GM11168 (cell line): Measurements from ENCODE around the gene PAQR9.
"Not testable (repeated sequence)": the region's sequence is repeated elsewhere in the genome, so short reads cannot be mapped to it uniquely, and the experiment has no call there.

ENCODE experiments used
- in situ Hi-C: fragments of 300-500 bp; cut with MboI; formaldehyde crosslinking; loops from one replicate; pipeline ENCODE4 v1.12.0; 2022; ENCODE audit warnings: low sequenced_read_pairs; ENCODE audit not compliant: unreplicated experiment

The PAQR9 gene

GRCh38 chr3:142963516-142964448 is at the start of gene PAQR9:
Gene PAQR9, minus strand, starts transcription at chr3:142963674. Its CDS starts 338 bp downstream, at chr3:142963336.
- in situ Hi-C loops: no loop called here

- in situ Hi-C loops: no loop called here
These were observed 48.2 kb upstream of the PAQR9 start for GRCh38 chr3:143011705-143012104.

GRCh38 chr3:143010024-143010423 is 46.5 kb upstream of the PAQR9 start:
- in situ Hi-C loops: no loop called here

- in situ Hi-C loops: no loop called here
These were observed 41.3 kb upstream of the PAQR9 start for GRCh38 chr3:143004823-143005222.

GRCh38 chr3:143002727-143003126 is 39.3 kb upstream of the PAQR9 start:
- in situ Hi-C loops: no loop called here

GRCh38 chr3:143002083-143002712 is 38.7 kb upstream of the PAQR9 start:
- in situ Hi-C loops: no loop called here

- in situ Hi-C loops: no loop called here
These were observed 38.1 kb upstream of the PAQR9 start, which contains the start of gene U2SURP for GRCh38 chr3:143001369-143002082. Gene U2SURP, plus strand, starts transcription at chr3:143001570. Its CDS starts 59 bp downstream, at chr3:143001629.

- in situ Hi-C loops: no loop called here
These were observed 37.5 kb upstream of the PAQR9 start for GRCh38 chr3:143001034-143001368.

GRCh38 chr3:143000528-143000927 is 37.1 kb upstream of the PAQR9 start:
- in situ Hi-C loops: no loop called here

- in situ Hi-C loops: loop anchor here (10.0 kb wide), 1 partner anchor 405 kb away; the partner anchor contains the start of gene PLS1
These were observed 36.4 kb upstream of the PAQR9 start for GRCh38 chr3:142999881-143000280.

GRCh38 chr3:142998439-142998838 is 35.0 kb upstream of the PAQR9 start:
- in situ Hi-C loops: loop anchor here (10.0 kb wide), 1 partner anchor 404 kb away; the partner anchor contains the start of gene PLS1

- in situ Hi-C loops: loop anchor here (10.0 kb wide), 1 partner anchor 403 kb away; the partner anchor contains the start of gene PLS1
These were observed 33.9 kb upstream of the PAQR9 start for GRCh38 chr3:142997330-142997729.

GRCh38 chr3:142993958-142994442 is 30.5 kb upstream of the PAQR9 start:
- in situ Hi-C loops: loop anchor here (5.0 to 10.0 kb wide), 3 partner anchors 67 to 399 kb away; partner anchors contain the start of gene PLS1

- in situ Hi-C loops: loop anchor here (5.0 to 10.0 kb wide), 3 partner anchors 65 to 398 kb away; partner anchors contain the start of gene PLS1
These were observed 28.8 kb upstream of the PAQR9 start for GRCh38 chr3:142992323-142992722.

- in situ Hi-C loops: loop anchor here (5.0 to 10.0 kb wide), 3 partner anchors 63 to 396 kb away; partner anchors contain the start of gene PLS1
These were observed 27.2 kb upstream of the PAQR9 start for GRCh38 chr3:142990721-142991120.

GRCh38 chr3:142988826-142989225 is 25.4 kb upstream of the PAQR9 start:
- in situ Hi-C loops: not testable (repeated sequence)

- in situ Hi-C loops: not testable (repeated sequence)
These were observed 24.7 kb upstream of the PAQR9 start for GRCh38 chr3:142988221-142988620.

GRCh38 chr3:142987707-142988106 is 24.2 kb upstream of the PAQR9 start:
- in situ Hi-C loops: no loop called here

- in situ Hi-C loops: no loop called here
These were observed 23.7 kb upstream of the PAQR9 start for GRCh38 chr3:142987080-142987700.

GRCh38 chr3:142984255-142984654 is 20.8 kb upstream of the PAQR9 start:
- in situ Hi-C loops: no loop called here
